Measurements from ENCODE around the gene RNF186.

The RNF186 gene

GRCh38 chr1:19854866-19855265 lies 39.8 kb upstream of the RNF186 start:
- no peak overlapping the region for H3K27ac ChIP-seq (ENCODE audit: extremely low read depth, low read depth, low read length)
- H3K4me1 ChIP-seq (ENCODE audit: control insufficient read depth, insufficient read depth, low read length): no peaks in the 10 kb centered on the region
- no peaks in the 10 kb centered on the region for H3K36me3 ChIP-seq (ENCODE audit: control insufficient read depth in 2 of 2, insufficient read depth in 1 of 2, low read length in 2 of 2)
- no peak overlapping the region for H3K4me3 ChIP-seq (ENCODE audit: low read depth, low read length)
- H3K9me3 ChIP-seq (ENCODE audit: control insufficient read depth, insufficient read depth, low read depth, low read length): no peaks in the 10 kb centered on the region
- ChIA-PET POLR2A (no interaction called here), CTCF (interaction anchor here (0.6 kb wide), 1 partner anchor 341 kb away, joined by 5 read pairs; no protein-coding TSS in a partner anchor)
- no peak for TF ChIP-seq ZNF600 (tag by site-specific recombination; IDR thresholded peaks at IDR 0.05)
- TF ChIP-seq, protein P1, sequence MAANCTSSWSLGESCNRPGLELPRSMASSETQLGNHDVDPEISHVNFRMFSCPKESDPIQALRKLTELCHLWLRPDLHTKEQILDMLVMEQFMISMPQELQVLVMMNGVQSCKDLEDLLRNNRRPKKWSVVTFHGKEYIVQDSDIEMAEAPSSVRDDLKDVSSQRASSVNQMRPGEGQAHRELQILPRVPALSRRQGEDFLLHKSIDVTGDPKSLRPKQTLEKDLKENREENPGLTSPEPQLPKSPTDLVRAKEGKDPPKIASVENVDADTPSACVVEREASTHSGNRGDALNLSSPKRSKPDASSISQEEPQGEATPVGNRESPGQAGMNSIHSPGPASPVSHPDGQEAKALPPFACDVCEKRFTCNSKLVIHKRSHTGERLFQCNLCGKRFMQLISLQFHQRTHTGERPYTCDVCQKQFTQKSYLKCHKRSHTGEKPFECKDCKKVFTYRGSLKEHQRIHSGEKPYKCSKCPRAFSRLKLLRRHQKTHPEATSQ (tag by site-specific recombination; IDR thresholded peaks at IDR 0.05): no peak
- TF ChIP-seq ZNF837 (tag by site-specific recombination; IDR thresholded peaks at IDR 0.05): no peak
- TF ChIP-seq ZNF211 (tag by site-specific recombination; IDR thresholded peaks at IDR 0.05; ENCODE audit: low read depth): no peak
- no peak for TF ChIP-seq GLIS1 (tag by site-specific recombination; IDR thresholded peaks at IDR 0.05)
- TF ChIP-seq ZNF416 (tag by site-specific recombination; IDR thresholded peaks at IDR 0.05): no peak
- TF ChIP-seq ZNF561 (tag by site-specific recombination; IDR thresholded peaks at IDR 0.05; ENCODE audit: borderline replicate concordance): no peak

GRCh38 chr1:19852036-19852435 lies 37.0 kb upstream of the RNF186 start:
- no peak overlapping the region for H3K4me3 ChIP-seq (ENCODE audit: low read depth, low read length)
- POLR2A ChIA-PET: no interaction called here
- no peaks in the 10 kb centered on the region for H3K36me3 ChIP-seq (ENCODE audit: control insufficient read depth in 2 of 2, insufficient read depth in 1 of 2, low read length in 2 of 2)
- CTCF ChIA-PET: no interaction called here
- no peaks in the 10 kb centered on the region for H3K9me3 ChIP-seq (ENCODE audit: control insufficient read depth, insufficient read depth, low read depth, low read length)
- TF ChIP-seq OVOL3 (tag by site-specific recombination; IDR thresholded peaks at IDR 0.05) (no peak), ZNF426 (tag by site-specific recombination; IDR thresholded peaks at IDR 0.05) (no peak), ZNF174 (tag by site-specific recombination; IDR thresholded peaks at IDR 0.05) (no peak), ZNF140 (tag by site-specific recombination; IDR thresholded peaks at IDR 0.05) (no peak), ZBTB20 (tag by site-specific recombination; IDR thresholded peaks at IDR 0.05) (no peak), ZBTB6 (tag by site-specific recombination; IDR thresholded peaks at IDR 0.05) (no peak), ZBTB11 (tag by site-specific recombination; conservative IDR thresholded peaks at IDR 0.05; ENCODE audit: low read depth) (no peak), ZEB2 (tag by site-specific recombination; IDR thresholded peaks at IDR 0.05) (no peak), ZNF266 (tag by site-specific recombination; IDR thresholded peaks at IDR 0.05; ENCODE audit: low read depth) (no peak), ZSCAN18 (tag by site-specific recombination; IDR thresholded peaks at IDR 0.05) (no peak), ZNF37A (tag by site-specific recombination; IDR thresholded peaks at IDR 0.05) (no peak), YY1 (tag by site-specific recombination; IDR thresholded peaks at IDR 0.05) (no peak), ZNF423 (tag by site-specific recombination; IDR thresholded peaks at IDR 0.05) (no peak)
- no peaks in the 10 kb centered on the region for H3K4me1 ChIP-seq (ENCODE audit: control insufficient read depth, insufficient read depth, low read length)
- H3K27ac ChIP-seq (ENCODE audit: extremely low read depth, low read depth, low read length): no peak overlapping the region
